WI38 (cell line): ENCODE data around the gene COQ8A.

ENCODE experiments used
- H3K4me3 ChIP-seq: 2 replicates; pipeline ENCODE4 v1.5.1; 2011; ENCODE audit warnings: low read depth, mild to moderate bottlenecking, control low read depth, low read length
- TF ChIP-seq, protein P1 (sequence below): IDR thresholded peaks from 2 replicates; pipeline ENCODE4 v1.5.1; 2012; ENCODE audit warnings: low read depth, mild to moderate bottlenecking, control low read depth, low read length

The COQ8A gene

DNA sequence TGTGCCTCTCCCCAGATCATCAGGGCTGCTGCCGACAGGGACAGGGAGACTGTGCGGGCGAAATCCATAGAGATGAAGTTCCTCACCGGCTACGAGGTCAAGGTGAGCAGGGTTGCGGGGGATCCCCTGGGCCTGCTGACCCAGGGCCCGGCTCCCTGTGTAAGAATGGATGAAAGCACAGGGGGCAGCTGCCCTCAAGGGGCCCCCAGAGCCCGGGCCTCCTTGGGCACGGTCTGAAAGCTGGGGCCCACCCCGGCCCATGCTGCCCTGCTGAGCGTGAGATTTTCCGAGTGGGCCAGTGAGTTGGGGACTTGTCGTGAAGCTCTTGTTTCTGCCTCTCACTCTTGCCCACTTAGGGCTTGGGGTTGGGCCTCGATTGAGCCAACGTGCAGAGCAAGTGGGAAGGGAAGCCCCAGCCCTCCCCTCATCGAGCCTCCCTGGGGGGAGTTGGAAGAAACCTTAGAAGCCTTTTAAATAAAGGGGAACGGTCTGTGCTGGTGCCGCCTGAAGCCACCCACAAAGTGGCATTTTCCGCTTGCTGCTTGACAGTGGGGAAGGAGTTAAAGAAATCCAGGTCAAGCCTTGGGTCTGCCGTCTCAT lies 45.2 kb downstream of the COQ8A start:
- no peak overlapping the region for H3K4me3 ChIP-seq
- TF ChIP-seq, protein P1, sequence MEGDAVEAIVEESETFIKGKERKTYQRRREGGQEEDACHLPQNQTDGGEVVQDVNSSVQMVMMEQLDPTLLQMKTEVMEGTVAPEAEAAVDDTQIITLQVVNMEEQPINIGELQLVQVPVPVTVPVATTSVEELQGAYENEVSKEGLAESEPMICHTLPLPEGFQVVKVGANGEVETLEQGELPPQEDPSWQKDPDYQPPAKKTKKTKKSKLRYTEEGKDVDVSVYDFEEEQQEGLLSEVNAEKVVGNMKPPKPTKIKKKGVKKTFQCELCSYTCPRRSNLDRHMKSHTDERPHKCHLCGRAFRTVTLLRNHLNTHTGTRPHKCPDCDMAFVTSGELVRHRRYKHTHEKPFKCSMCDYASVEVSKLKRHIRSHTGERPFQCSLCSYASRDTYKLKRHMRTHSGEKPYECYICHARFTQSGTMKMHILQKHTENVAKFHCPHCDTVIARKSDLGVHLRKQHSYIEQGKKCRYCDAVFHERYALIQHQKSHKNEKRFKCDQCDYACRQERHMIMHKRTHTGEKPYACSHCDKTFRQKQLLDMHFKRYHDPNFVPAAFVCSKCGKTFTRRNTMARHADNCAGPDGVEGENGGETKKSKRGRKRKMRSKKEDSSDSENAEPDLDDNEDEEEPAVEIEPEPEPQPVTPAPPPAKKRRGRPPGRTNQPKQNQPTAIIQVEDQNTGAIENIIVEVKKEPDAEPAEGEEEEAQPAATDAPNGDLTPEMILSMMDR = no peak

DNA sequence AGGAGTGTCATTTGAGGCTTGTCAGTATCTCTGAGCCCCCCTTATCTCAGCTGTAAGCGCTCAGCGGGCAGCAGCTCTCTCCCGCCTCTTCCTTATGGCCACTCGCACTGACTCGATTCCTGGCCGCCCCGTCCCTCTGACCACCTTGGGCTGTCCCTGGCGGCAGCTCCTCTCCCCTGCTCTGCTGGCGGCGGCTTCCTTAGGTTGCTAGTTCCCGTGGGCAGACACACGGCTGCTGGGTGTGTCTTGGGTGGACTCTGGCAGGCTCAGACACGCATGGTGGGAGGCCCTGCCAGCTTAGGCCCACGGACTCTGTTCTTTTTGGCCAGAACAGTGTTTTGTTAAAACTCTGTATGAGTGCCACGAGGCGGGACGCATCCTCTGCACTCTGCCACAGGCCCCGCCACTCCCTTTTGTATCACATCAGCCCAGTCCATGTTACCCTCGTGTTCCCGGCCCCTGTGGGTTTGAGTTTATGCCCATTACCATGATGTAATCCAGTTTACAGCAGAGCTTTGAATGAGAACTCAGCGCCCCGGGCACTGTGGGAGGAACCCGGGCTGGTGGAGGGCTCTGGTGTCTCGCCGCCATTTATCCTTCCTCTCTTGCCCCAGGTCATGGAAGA lies 45.9 kb downstream of the COQ8A start:
- H3K4me3 ChIP-seq = no peak overlapping the region
- TF ChIP-seq, protein P1 = no peak

DNA sequence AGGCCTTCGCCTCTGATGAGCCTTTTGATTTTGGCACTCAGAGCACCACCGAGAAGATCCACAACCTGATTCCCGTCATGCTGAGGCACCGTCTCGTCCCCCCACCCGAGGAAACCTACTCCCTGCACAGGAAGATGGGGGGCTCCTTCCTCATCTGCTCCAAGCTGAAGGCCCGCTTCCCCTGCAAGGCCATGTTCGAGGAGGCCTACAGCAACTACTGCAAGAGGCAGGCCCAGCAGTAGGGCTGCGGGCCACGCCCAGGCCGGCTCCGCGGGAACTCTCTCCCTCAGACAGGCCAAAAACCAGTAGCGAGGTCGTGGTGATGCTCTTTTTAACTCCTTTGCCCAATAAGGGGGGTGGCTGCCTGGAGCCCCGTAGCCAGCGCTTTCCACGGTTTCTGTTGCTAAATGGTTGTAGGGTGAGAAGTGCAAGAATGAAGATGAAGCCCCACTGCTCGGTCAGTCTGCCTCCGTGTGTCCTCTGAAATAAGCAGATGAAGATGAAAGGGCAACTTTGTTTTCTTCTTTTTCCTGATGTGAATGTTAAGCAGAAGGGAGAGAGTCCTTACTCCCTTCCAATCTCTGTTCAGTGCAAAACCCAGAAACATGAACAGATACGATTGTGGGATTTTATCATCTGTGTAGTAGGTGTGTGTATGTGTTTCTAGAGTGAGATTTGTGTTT lies 46.5 kb downstream of the COQ8A start:
- no peak overlapping the region for H3K4me3 ChIP-seq
- TF ChIP-seq, protein P1 = no peak

DNA sequence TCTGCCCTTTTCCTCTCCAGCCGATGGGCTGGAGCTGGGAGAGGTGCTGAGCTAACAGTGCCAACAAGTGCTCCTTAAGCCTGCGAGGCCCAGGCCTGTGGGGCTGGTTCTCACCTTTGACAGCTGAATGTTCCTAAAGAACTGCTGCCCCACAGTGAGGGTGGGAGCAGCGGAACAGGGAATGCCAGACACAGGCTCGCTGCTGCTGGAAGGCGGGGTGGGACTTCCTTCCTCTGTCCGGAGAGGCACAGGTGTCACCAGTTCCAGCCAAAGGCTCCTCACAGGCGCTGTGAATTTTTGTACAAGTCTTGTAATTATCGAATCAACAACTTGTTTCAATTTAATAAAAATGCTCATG lies 47.1 kb downstream of the COQ8A start:
- TF ChIP-seq, protein P1 = no peak
- no peak overlapping the region for H3K4me3 ChIP-seq

DNA sequence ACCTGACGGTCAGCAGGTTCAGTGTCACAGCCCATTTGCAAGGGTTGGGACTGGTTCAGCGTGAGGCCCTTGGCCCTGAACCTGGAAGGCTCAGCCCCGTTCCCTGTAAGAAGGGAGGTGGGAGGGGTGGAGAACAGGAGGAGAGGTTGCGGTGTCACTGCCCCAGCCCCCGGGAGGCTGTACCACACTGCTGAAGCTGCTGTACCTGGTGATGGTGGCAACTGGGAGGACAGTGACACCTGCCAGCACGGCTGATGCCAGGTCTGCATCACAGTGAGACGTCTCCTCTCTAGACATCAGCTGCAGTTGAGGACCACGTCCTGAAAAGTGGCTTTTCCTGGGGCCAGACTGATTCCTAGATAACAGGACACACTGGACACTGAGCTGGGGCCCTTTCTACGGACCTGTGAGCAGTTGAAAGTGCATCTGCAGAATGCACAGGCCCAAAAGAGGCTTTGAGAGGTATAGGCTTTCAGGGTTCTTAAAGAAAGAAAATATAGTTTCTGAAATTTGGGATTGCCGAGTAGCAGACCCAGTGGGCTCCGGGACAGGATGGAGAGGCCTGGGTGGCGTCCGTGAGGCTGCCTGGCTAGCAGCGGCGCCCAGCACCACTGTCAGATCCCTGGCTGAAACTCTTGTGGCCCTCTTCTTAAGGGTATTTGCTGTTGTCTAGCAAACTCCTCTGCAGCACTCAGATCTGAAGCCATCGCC lies 47.7 kb downstream of the COQ8A start:
- no peak overlapping the region for H3K4me3 ChIP-seq
- TF ChIP-seq, protein P1 = no peak

DNA sequence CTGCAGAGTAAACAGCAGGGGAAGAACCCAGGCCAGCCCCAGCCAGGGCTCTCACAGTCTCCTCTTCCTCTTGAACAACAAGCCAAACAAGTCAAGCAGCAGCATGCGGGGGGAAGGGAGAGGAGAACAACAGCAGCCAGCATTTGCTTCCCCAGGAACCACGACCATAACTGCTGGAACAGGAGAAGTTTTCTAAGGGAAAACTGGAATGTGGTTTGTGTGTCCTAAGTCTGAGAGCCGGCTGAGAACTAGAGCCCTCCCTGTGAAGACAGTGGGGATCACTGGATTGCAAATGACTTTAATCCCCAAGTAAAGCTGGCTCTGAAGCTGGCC lies 48.2 kb downstream of the COQ8A start:
- TF ChIP-seq, protein P1 = no peak

More for the DNA sequence above, 48.2 kb downstream of the COQ8A start:
- H3K4me3 ChIP-seq = no peak overlapping the region
